Measurements from ENCODE around the gene FSCB. TPM values are rescaled to one million over a fixed set of nuclear protein-coding genes. Genes with fewer than 3 reads are reported as not detected.

FSCB gene
- total RNA-seq, 1 experiment from 2014 or later: not detected

DNA sequence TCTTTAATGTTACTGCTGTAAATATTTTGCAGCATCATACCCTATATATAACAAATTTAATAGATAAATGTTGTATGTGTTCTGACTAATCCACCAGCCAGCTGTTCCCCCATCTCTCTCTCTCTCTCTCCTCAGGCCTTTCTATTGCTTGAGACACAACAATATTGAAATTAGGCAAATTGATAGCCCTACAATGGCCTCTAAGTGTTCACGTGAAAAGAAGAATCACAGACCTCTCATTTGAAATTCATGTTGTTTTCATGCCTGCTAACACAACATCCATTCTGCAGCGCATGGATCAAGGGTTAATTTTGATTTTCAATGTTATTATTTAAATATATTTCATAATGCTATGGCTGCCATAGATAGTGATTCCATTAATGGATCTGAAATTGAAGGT is 1.8 kb upstream of the FSCB start (continued):
- no peak for TF ChIP-seq RAD21 (IDR thresholded peaks at IDR 0.05; ENCODE audit: low read depth)
- TF ChIP-seq POLR2AphosphoS5 (IDR thresholded peaks at IDR 0.05; ENCODE audit: low read depth, low read length): no peak
- no peak for TF ChIP-seq CBX3 (IDR thresholded peaks at IDR 0.05; ENCODE audit: low read depth)
- TF ChIP-seq ZNF274 (IDR thresholded peaks at IDR 0.05; ENCODE audit: low read depth, low read length): no peak
- no peak for TF ChIP-seq JUND (IDR thresholded peaks at IDR 0.05)
- TF ChIP-seq SP1 (IDR thresholded peaks at IDR 0.05; ENCODE audit: low read depth): no peak

- Histone ChIP-seq H3K9me2 (ENCODE audit: insufficient read depth) (no peaks in the 10 kb centered on the region), H4K20me1 (ENCODE audit: insufficient read depth) (no peaks in the 10 kb centered on the region), H3K4me2 (ENCODE audit: low read length) (no peak overlapping the region), H3K27me3 (ENCODE audit: insufficient read depth, low read length) (no peaks in the 10 kb centered on the region), H3K9me3 (ENCODE audit: control insufficient read depth in 1 of 2, insufficient read depth in 1 of 2, low read depth in 1 of 2, low read length in 2 of 2) (no peaks in the 10 kb centered on the region), H3K27ac (ENCODE audit: low read depth, low read length) (no peak overlapping the region), H3K36me3 (ENCODE audit: control insufficient read depth in 1 of 2, insufficient read depth in 2 of 2, low read length in 2 of 2) (no peaks in the 10 kb centered on the region), H3K4me3 (replicated peaks in 1 of 2; ENCODE audit: low read depth in 1 of 2, low read length in 2 of 2) (no peak overlapping the region), H3K9ac (ENCODE audit: low read length) (no peak overlapping the region), H2AFZ (ENCODE audit: low read depth, low read length, poor library complexity, severe bottlenecking) (no peak overlapping the region), H3K79me2 (ENCODE audit: insufficient read depth, low read length) (no peaks in the 10 kb centered on the region), H3K4me1 (ENCODE audit: control insufficient read depth in 1 of 2, insufficient read depth in 2 of 2, low read length in 2 of 2) (no peaks in the 10 kb centered on the region)
- ChIA-PET CTCF (no interaction called here), POLR2A (no interaction called here), RAD21 (ENCODE audit: low non-redundant PET in 1 of 2, low total read pairs in 2 of 2, uncharacterized antibody in 2 of 2, unreplicated experiment in 2 of 2) (no interaction called here)
- ATAC-seq (no peak), DNase-seq (ENCODE audit: low read depth, low spot score) (no peak)
- intact Hi-C loops (cut with micrococcal nuclease): no loop called here
- no peak for TF ChIP-seq JUND (IDR thresholded peaks at IDR 0.05)
- no peak for TF ChIP-seq YY1 (IDR thresholded peaks at IDR 0.05; ENCODE audit: extremely low read depth, insufficient replicate concordance, low read depth, low read length)
- TF ChIP-seq, protein P1, sequence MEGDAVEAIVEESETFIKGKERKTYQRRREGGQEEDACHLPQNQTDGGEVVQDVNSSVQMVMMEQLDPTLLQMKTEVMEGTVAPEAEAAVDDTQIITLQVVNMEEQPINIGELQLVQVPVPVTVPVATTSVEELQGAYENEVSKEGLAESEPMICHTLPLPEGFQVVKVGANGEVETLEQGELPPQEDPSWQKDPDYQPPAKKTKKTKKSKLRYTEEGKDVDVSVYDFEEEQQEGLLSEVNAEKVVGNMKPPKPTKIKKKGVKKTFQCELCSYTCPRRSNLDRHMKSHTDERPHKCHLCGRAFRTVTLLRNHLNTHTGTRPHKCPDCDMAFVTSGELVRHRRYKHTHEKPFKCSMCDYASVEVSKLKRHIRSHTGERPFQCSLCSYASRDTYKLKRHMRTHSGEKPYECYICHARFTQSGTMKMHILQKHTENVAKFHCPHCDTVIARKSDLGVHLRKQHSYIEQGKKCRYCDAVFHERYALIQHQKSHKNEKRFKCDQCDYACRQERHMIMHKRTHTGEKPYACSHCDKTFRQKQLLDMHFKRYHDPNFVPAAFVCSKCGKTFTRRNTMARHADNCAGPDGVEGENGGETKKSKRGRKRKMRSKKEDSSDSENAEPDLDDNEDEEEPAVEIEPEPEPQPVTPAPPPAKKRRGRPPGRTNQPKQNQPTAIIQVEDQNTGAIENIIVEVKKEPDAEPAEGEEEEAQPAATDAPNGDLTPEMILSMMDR (IDR thresholded peaks at IDR 0.05 in 2 of 3, conservative IDR thresholded peaks at IDR 0.05 in 1 of 3; ENCODE audit: borderline replicate concordance in 1 of 3, insufficient read depth in 1 of 3, low read depth in 2 of 3, low read length in 2 of 3): peak in 2 of 3 experiments; percentile 9 to 17; a peak in 1 of 6 replicates
- no peak for TF ChIP-seq SP1 (IDR thresholded peaks at IDR 0.05; ENCODE audit: low read depth)
- no peak for TF ChIP-seq ZBTB33 (IDR thresholded peaks at IDR 0.05; ENCODE audit: extremely low read depth, insufficient replicate concordance, low read length)
- peak; percentile 24; the same call in 1 of the 2 replicates for TF ChIP-seq RAD21 (IDR thresholded peaks at IDR 0.05; ENCODE audit: low read depth)
- no TSS peak for BruUV-seq (replicated peaks)
Observed at GRCh38 chr14:44505588-44505987, 1.5 kb downstream of the FSCB start.
